Stimulated activated CD4-positive, alpha-beta T cell treated with anti-CD3 and anti-CD28 coated beads, Interleukin-2, amount 100 ng/mL, for 48 hours (primary cell): ENCODE data around the gene ZAR1L.

Source experiments
- DNase-seq, 2 donors: peaks; one replicate each; pipeline ENCODE4 v3.0.0-alpha.2; 2020

The ZAR1L gene

DNA sequence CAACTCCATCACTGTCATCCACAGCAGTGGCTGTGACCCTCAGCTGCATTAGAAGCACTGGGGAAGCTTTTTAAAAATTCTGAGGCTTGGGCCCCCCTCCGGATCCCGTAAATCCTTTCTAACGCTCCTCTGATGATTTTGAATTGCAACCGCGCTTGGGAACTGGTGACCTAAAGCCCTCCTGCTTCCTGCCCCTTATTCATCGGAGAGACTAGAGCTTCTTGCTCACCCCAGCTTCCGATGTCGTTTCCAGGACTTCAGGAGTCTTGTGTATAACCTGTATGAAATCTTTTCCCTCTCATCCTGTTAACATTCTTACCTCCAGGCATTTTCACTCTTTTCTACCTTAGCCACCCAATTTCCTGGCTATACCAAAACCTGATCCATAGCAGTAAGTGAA is 14.8 kb downstream of the ZAR1L start:
- no peak for DNase-seq

DNA sequence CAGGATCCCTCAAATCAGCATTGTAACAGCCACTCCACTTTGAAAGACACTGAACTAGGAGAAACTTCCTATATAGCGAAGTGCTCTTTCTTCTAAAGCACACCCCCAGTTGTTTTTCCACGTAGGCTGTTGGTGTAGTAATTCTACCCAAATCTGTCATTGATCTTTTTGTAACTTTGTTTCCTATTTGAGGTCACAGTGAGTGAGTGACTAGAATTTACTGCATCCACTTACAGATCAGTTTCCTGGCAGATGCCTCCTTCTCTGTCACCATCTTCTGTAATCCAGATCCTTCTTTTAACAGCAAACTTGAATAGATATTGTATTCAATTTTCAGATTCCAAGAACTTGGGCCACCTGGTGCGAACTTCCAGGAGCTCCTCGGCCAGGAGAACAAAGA is 15.3 kb downstream of the ZAR1L start:
- DNase-seq, result no peak

DNA sequence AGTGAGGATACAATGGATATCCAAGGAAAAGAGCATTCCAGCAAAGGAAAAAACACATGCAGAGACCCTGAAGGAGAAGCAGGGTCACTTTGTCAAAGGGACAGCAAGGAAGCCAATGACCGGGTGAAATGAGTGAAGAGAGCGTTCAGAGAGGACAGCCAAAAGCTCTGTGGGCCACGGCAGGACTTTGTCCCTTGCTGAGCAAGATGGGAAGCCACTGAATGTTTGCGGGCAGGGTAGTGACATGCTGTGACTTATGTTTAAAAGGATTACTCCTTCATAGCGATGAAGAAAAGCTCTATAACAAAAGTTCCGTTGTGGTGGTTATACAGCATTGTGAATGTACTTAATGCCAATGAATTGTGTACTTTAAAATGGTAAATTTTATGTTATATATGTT is 16.5 kb downstream of the ZAR1L start:
- no peak for DNase-seq

DNA sequence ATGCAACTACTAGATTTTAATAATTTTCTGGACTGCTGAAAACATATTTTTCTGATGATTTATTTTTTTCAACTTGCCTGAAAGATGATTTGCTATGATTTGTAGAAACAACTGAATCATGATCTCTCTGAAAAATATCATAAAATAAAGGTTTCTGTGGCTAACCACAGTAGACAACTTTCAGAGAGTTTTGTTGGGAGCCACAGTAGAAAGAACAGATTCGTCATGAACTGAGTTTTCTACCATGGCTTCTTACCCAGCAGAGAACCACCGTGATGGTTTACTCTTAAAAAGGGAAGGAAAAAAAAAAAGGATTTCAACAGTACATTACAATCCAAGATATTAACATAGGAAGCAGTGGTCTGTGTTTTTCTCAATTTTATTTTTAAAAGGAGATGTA is 18.0 kb downstream of the ZAR1L start:
- DNase-seq, result no peak

DNA sequence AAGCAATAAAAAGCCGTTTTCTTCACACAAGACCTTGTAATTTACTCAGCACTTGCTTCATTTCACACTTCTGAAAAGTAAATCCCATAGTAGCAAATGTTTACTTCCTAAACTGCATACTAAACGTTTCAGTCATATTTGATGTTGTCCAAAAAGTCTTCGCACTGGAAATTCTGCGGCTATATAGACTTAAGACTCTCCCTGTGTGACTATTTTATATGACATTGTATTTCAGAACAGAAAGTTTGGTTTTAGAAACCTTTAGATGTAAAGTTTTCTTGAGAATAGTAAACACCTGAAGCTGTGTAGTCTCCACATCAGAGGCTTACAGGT is 29.6 kb downstream of the ZAR1L start:
- no peak for DNase-seq

DNA sequence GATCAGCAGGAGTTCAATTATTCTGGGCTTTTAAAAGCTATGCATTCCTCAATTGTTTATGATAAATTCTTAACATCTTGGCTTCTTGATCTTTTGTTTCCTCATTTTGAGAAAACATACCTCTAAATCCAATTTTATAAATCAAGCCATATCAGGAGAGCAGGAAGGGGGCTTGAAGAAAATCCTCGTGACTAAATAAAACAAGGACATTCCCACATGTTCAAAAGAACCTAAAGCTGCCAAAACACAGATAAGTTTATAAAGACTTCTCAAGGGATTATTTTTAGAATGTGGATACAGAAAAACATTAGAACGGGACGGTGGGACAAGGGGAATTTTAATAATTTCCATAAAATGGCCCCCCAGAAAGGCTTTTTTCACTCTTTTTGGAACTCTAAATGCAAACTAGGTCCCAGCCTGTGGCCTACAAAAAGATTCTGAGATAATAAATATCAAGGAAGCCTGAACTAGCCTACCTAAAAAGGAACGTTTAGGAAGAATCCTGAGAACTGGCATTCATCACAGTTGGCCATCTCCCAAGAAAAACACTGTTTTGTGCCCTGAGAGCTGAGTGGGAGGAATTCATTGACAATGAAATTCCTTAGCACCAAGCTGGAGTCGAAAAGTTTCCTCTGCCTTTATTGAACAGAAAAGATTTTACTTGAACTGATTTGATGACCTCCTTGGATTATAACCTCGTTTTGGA is 30.1 kb downstream of the ZAR1L start:
- no peak for DNase-seq

DNA sequence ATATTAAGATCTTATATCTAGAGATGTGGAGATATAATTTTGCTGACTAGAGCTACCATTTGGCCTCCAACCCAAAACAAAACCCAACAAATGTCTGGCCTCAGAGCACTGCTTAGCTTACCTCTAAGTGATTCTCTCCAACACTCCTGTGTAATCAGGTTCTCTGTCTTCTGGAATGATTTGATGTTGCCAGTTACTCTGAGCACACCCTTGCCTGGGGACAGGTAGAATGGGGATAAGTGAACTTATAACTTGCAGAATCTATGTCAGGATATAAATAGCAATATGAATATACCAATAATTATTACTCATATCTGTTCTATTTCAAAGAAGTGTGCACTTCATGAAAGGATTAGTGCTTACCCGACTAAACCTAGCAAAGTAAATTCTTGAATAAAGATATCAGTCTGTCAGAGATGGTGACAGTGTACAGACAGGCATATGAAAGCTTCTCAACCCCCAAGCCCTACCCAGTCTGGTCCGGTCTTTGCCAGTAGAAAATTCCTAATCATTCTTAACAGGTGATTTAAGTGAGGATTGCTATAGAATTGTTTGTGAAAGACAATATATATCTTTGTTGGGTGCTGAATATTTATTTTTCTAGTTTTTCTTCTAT is 33.0 kb downstream of the ZAR1L start:
- no peak for DNase-seq

DNA sequence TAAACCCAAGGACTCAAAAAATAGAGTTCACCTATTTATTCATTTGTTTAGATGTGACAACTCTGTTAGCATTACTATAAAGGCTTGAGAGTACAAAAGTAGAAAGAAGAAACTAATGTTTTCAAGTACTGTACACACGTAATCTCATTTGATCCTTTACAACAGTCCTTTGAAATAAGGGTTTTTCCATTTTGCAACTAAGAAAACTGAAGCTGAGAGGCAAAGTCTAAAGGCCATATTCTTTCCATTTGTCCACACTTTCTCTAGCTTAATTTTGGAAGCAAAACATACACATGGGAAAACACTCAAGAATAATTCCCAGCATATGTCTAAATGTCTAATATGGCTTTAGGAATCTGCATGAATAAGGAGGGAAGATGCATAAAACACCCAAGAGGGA is 34.1 kb downstream of the ZAR1L start:
- DNase-seq, result no peak

DNA sequence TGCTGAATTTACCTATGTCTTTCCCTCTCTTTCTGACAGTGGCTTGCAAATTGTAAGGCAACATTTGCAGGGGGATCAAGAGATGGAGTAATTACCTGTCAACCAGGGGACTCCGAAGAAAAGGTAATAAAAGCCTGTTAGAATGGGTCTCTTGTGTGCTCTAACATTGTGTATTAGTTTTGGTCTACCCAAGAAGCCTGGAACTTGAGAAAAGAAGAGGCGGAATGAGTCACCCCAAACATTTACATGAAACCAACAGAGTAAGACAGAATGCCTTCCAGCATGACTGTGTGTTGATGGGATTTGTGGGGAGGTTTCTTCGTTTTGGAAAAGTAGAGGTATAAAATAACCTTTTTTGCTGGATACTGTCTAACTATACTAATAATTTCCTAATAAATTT is 36.7 kb downstream of the ZAR1L start:
- DNase-seq, result no peak

DNA sequence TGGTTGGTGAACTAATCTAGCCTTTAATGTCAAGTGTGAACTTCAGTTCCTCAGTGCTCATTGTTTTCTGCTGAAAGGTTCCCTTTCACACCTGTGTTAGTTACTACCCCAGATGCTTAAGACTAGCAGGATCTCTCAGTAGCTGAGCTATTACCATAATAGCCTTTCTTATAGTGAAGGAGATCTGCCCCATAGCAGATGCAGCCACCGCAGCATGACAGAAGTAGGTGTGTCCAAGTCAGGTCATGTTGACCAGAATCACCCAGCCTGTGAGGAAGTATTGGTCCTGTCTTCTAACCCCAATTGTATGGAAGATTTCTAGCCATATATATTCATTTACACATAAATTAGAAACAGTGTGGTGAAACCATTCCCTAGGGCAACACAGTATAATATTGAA is 37.3 kb downstream of the ZAR1L start:
- DNase-seq, result no peak

DNA sequence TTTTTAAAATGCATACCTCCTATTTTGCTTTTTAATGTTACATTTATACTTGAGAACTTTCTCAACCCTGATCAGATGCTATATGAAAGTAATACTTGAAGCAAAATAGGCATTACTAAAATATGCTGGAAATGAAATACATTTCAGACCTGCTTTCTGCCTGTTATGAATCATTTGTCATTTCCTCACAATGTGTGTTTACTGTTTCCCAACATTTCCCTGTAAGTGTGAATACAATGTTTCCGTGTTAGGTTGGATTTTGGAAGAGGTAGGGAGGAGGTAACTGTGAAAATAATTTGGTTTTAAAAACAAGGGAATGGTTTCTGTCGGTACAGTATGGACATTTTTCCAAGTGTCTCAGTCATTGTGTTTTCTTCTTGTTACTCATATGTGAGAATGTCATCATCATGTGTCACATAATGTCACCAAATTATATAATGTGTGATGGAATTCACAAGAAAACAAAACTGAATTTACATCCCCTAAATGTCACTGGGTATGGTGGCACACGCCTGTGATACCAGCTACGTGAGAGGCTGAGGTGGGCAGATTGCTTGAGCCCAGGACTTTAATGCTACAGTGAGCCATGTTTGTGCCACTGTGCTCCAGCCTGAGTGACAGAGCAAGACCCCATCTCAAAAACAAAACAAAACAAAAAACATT is 43.0 kb downstream of the ZAR1L start:
- DNase-seq, result no peak

DNA sequence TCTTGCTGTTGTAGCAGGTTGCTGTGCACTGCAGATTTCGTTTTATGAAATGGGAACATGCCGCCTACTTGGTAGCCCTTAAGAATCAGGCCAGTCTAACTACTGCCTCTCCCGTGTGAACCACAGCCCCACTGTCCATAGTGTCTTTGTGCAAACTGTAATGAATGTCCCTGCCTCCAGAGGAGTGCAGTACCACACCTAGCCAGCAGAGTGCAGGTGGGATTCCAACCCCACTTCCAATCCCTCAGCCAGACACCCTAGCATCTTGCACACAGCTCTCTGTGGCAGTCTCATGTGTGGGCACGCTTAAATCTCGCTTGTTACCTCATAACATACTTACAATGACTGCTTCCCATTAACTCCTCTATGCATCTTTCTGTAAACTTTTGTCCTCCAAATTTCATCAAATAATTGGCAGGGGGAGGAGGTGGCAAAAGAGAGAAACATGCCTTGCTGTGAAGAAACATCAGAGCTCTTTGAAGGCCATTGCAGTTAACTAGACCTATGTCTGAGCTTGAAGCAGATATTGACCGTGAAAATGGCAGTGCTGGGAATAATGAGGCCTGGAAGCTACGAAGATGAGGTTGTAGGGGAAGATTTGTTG is 47.2 kb downstream of the ZAR1L start:
- DNase-seq, result peak; percentile 43 to 47

DNA sequence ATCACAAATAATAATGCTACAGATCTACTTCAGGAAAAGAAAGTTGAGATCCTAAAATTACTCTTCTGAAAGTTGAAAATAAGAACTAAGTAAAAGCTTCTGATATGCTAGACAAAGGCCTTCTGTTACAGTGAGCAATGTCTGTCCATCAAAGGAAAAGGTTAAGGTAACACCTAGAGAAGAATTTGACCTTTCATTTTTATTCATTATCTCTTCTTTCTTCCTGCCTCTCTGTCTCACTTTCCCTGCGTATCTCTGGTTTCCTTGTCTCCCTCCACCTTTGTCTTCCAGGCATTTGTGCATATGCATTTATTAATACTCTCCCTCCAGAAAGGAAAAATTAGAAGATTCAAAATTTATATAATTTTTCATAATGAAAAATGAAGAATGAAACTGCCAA is 49.0 kb downstream of the ZAR1L start:
- DNase-seq, result no peak

DNA sequence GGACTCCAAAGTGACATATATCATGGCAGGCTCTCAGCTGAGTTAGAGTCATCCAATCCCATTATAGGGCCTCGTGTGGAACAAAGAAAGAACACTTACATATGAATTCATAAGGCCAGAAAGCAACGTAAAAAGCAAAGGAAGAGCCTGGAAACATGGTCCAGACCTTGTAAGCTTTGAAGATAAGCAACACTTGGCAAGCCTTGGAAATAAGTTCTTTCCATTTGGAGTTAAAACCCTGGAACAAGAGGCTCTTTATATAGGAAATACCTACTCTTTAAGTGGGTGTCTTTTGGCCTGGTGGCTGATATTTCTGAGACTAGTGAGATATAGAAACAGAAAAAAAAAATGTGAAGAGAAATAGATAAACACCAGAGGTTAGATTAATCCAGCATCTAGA is 49.4 kb downstream of the ZAR1L start:
- DNase-seq, result no peak

DNA sequence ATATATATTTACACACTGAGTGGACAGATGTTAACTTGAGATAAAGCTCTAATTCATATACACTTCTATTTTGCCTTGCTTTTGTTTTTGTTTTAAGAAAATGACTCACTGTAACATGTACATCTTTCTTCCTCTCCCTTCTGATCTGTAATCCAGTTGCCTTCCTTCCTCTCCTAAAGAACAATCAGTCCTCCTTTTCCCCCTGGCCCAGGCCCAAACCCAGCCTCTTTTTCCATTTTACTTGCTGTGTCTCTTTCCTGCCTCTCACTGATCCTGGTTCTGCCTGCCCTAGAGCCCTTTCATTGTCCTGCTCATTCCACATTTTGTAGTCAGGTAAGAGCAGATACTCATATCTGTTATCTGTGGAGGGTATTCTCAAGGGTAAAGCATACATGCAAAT is 50.8 kb downstream of the ZAR1L start:
- no peak for DNase-seq

DNA sequence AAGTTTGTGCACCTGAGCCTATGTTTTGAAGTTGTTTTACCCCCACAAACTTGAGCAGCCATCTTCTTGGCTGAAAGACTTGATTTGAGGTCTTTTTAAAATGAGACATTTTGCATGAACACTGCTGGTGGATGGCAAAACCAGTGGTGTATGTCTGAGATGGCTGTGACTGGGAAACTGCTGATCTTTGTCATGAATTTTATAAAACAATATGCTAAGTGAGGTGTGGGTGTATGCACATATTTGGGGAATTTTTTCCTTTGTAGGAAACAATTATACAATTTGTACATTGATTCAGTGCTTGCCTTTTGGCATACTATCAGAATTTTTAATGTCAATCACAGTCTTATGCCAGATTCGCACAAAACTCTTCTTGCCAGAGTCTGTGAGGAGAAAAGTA is 52.5 kb downstream of the ZAR1L start:
- DNase-seq, result no peak

DNA sequence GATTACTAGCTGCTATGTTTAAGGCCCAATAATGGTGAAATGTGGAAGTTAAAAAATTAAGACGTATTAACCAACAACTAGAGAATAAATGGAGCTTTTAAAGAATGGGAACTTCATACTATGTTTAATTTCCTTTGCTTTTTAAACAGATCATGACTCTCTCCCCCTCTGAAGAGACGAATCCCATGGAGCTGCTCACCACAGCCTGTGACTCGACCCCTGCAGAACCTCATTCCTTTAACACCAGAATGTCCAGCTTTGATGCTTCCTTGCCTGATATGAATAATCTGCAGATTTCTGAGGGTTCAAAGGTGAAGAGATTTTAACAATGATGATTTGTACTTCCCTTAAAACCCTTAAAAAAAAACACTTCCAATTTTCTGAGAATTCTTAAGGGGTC is 53.0 kb downstream of the ZAR1L start:
- no peak for DNase-seq

DNA sequence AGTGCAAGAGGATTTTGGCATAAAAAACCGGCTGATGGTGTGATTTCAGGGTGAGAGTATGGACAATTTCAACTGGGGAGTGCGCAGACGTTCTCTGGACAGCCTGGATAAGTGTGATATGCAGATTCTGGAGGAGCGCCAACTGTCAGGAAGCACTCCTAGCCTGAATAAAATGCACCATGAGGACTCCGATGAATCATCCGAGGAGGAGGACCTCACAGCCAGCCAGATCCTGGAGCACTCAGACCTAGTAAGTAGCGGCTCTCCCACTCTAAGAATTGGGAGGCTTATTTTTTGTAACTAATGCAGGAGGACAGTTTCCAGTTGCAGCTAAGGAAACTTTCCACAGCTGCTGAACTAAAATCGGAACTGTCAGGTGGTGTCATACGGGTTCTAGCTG is 53.6 kb downstream of the ZAR1L start:
- no peak for DNase-seq

DNA sequence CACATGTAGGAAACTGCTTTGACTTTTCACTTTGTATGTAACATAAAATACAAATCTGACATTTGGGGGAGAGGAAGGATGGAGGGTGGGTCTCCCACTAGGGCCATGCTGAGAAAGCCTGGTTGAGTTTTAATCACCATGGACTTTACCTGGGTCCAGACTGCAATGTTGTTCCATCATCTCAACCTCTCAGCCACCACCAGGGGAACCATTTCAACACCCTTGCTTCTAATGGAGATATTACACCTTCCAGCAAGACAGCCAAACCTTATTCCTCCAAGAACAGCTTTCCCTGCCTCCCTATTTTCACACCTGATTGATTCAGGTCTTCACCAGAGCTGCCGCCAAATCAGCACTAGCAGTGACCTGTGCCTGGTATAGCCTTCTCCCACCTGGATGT is 56.0 kb downstream of the ZAR1L start:
- no peak for DNase-seq

DNA sequence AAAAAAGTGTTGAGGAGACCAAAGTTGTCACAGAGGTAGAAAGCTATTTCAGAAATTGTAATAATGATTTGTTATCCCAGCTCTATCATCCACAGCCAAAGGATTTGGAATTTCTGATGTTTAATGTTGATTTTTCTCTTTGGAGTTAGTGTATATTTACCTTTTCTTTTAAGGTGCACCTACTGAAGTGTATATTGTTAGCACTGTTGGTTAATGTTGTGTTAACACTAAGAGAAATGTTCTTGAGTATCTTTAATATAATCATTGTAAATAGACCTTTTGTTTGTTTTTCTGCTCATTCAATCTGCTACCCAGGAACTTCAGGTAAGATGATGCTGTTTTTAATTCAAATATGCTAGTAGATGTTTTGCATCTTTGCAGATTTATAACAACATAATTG is 57.5 kb downstream of the ZAR1L start:
- no peak for DNase-seq

DNA sequence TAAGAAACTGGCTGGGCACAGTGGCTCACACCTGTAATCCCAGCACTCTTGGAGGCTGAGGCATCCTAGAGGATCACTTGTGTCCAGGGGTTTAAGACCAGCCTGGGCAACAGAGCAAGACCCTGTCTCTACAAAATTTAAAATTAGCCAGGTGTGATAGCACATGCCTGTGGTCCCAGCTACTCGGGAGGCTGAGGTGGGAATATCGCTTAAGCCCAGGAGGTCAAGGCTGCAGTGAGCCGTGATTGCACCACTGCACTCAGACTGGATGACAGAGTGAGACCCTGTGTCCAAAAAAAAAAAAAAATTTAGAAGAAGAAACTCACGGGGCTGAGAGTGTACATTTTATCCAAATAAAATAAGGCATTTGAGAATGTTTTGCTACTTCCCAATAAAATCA is 58.9 kb downstream of the ZAR1L start:
- DNase-seq, result no peak

DNA sequence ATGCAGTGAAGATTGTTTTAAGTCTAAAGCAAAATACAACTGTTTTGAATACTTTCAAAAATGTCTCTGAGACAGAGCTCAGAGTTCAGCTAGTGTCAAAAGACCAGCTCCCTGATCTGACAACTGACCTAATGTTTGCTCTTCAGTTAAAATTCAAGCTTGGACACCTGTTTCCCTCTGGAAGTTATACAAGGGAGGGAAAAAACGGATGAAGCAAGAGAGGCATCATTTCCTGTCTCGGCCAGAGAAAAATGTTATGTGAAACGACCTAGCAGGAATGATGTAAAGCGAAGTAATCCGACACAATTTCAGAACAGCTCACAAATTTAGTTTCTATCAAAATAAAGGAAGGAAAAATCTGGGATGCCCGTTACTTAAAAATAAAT is 59.4 kb downstream of the ZAR1L start:
- DNase-seq, result no peak

DNA sequence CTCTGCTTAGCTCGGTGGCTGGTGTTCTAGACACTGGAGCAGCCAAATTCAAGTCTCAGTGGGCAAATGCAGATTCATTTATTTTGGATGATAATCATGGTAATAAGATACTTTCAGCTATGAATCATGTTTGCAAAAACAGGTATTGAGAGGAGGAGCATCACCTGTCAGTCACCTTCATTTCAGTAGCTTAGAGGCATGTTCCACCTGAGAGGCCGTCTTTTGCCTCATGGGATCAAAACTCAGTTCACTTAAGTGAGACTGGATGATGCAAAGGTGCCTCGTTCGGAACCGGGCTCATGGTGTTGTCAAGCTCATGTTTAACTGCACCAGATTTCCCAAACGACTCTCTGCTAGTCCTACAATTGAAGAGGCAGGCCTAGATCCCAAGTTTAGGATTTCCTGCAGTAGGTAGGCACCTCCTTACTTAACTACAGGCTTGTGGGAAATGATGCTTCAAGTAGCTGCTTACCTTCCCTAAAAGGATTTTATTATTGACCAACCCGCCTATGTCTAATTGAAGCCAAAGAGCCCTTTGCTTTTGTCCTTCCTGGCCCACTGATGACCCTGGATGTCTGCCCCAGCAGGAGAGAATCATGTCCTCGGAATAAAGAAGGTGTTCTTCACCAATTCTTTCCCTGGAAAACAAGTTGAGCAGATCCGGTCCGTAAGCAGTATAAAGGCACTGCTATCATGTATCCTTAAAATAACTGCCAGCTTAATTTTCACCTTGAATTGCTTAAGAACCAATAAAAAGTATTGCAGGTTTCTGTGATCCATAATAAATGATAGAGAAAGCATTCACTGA is 60.0 kb downstream of the ZAR1L start:
- no peak for DNase-seq

DNA sequence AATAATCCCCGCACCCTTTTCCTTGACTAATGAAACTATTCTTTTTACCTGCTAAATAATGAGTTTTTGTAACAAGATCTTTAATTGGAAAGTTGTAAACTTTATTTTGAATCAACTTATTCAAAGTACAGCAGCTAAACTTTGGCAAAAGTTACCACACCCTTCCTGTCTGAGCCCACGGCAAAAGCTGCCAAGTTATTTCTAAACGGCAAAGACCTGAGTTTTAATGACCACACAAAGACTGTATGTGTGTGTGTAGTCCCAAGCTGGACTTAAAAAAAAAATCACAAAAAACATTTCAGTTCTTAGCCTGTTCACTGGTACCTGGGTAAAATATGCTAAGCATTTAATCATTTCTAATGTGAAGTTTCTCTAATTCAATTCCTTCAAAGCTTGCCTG is 60.7 kb downstream of the ZAR1L start:
- DNase-seq, result no peak
